ENCODE results near the gene TRAPPC14. TPM values are rescaled to one million over a fixed set of nuclear protein-coding genes. Genes with fewer than 3 reads are reported as not detected.

The TRAPPC14 gene
- total and polyA plus RNA-seq, 9 of the 15 experiments (the other 6 are each of a cell fraction or from before 2014, with no cell fraction given) = 0.42 to 45.9 (median 18.2) TPM

- no peak for TF ChIP-seq ZHX1 (conservative IDR thresholded peaks at IDR 0.05; ENCODE audit: low read length)
- peak; percentile 98 for TF ChIP-seq BCOR (IDR thresholded peaks at IDR 0.05)
- TF ChIP-seq ZFP36 (IDR thresholded peaks at IDR 0.05; ENCODE audit: low read depth, low read length, partially characterized antibody) = peak; percentile 93
- TF ChIP-seq ZZZ3 (IDR thresholded peaks at IDR 0.05) = no peak
- TF ChIP-seq KAT7 (CRISPR knock-in tag; IDR thresholded peaks at IDR 0.05; ENCODE audit: borderline replicate concordance) = peak; percentile 1; the same call in 1 of the 2 replicates
- peak; percentile 98 for TF ChIP-seq RBM25 (IDR thresholded peaks at IDR 0.05; ENCODE audit: low read depth, low read length, severe bottlenecking)
- TF ChIP-seq ETS1 (conservative IDR thresholded peaks at IDR 0.05; ENCODE audit: control insufficient read depth, low read depth, low read length) = 0 out of 2 replicates have a peak, but pooled peaks have one; percentile 24
- no peak for TF ChIP-seq COPS2 (conservative IDR thresholded peaks at IDR 0.05)
- TF ChIP-seq STAT5A (IDR thresholded peaks at IDR 0.05; ENCODE audit: borderline replicate concordance, low read length) = no peak
- TF ChIP-seq BHLHE40 (IDR thresholded peaks at IDR 0.05; ENCODE audit: low read length) = no peak
- peak; percentile 89 for TF ChIP-seq HDAC2 (IDR thresholded peaks at IDR 0.05)
- TF ChIP-seq KDM2B (CRISPR knock-in tag; IDR thresholded peaks at IDR 0.05) = no peak
These were observed 2.8 kb downstream of the TRAPPC14 start (continued) for GRCh38 chr7:100155553-100156317.
